ENCODE results near the gene USP5.
"Not testable (repeated sequence)": the region's sequence is repeated elsewhere in the genome, so short reads cannot be mapped to it uniquely, and the experiment has no call there.

The USP5 gene

DNA sequence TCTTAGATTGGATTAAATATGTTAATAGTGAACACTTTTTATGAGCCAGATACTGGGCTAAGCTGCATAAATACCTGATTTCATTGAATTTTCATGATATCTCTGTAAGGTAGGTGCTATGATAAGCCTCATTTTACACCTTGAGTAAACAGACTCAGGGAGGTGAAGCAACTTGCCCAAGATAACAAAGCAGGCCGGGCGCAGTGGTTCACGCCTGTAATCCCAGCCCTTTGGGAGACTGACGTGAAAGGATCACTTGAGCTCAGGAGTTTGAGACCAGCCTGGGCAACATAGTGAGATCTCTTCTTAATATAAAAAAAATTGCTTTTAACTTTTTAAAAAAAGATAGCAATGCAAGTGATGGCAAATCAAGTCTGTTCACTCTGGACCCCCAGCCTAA is 9.9 kb upstream of the USP5 start:
- DNase-seq: no peak

DNA sequence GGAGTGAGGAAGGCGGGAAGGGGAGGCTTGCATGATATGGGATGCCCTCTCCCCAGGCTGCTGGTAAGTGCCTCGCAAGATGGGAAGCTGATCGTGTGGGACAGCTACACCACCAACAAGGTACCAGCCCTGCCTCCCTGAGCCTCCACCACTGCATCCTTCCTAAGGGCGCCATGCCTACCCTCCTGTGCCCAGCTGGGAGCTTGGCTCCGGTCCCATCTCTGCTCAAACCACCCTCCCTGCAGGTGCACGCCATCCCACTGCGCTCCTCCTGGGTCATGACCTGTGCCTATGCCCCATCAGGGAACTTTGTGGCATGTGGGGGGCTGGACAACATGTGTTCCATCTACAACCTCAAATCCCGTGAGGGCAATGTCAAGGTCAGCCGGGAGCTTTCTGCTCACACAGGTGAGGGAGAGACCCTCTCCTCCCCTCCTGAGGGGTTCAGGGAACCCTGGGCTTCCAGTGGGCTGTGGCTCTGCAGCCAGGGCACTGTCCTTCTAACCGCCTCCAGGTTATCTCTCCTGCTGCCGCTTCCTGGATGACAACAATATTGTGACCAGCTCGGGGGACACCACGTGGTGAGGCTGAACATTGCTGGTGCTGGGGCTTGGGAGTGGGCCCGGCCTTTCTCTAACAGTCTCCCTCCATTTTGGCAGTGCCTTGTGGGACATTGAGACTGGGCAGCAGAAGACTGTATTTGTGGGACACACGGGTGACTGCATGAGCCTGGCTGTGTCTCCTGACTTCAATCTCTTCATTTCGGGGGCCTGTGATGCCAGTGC is 8.6 kb upstream of the USP5 start:
- DNase-seq: no peak

DNA sequence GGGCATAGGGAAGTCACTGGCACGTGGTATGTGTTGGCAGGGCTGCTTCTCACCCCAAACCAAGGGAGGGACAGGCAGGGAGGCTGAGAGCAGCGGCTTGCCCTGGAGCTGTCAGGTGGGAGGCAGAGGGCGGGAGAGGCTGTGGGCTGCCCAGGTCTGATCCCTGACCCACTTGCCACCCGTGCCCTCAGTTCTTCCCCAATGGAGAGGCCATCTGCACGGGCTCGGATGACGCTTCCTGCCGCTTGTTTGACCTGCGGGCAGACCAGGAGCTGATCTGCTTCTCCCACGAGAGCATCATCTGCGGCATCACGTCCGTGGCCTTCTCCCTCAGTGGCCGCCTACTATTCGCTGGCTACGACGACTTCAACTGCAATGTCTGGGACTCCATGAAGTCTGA is 6.6 kb upstream of the USP5 start:
- no peak for DNase-seq

DNA sequence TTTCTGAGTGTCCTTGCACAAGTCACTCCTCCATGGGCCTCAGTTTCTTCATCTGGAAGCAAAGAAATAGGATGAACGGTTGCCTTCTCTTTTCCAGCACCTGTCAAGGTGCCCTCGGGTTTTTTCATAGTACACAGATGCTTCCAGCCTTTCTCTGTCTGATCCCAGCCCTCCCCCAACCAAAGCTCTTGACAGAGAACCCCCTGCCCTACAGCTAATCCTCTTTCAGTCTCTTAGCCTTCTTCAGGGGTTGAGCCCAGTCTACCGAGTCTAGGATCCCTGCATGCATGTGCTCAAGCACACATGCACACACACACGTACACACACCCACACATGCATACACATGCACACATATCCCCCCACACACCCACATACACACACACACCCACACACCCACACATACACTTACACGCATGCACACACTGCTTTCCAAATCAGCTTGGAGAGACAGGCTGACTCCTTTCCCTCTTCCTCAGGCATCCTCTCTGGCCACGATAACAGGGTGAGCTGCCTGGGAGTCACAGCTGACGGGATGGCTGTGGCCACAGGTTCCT is 5.6 kb upstream of the USP5 start:
- no peak for DNase-seq

DNA sequence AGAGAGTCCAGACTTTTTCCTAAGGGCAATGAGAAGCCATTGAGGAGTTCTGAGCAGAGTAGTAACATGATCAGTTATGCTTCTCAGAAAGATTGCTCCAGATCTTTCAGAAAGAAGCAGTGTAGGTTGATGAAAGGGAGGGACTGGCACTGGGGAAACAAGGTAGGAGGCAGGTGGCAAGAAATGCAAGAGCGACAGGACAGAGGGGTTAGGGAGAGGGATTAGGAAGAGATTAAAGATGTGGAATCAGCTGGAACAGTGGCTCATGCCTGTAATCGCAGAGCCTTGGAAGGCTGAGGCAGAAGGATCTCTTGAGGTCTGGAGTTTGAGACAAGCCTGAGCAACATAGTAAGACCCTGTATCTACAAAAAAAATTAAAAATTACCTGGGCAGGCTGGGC is 4.3 kb upstream of the USP5 start:
- no peak for DNase-seq

DNA sequence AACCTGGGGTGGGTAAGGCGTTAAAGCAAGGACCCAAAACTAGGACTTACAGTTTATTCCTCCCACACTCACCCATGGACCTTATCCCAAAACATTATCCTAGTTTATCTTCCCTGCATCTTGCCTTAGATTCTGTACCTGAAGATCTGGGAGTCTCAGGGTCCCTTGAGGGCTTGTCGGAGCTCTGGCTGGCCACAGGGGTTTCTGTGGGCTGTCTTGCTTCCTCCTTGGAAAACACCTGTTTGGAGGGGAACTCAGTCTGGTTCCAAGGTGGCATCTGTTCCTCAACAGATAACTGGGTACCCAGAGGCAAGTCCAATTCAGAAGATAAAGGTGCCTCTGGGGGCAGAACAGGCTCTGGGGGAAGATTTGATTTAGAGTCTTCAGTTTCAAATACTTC is 2.5 kb upstream of the USP5 start:
- no peak for DNase-seq

DNA sequence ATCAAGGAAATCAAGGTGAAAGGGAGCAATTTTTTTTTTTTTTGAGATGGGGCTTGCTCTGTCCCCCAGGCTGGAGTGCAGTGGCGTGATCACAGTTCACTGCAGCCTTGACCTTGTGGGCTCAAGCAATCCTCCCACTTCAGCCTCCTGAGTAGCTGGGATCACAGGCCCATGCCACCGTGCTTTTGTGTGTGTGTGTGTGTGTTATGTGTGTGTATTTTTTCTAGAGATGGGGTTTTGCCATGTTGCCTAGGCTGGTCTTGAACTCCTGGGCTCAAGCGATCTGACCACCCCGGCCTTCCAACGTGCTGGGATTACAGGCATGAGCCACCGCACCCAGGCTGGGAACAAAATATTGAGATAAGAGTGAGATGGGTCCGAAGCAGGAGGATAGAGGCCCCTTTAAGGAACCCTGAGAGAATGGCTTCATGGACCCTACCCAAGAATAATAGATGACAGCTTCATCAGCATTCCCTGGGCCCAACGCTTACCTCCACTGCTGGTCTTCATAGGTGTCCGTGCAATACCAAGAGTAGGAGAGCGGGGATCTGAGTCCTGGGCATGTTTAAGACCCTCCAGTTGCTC is 1.9 kb upstream of the USP5 start:
- DNase-seq: no peak

DNA sequence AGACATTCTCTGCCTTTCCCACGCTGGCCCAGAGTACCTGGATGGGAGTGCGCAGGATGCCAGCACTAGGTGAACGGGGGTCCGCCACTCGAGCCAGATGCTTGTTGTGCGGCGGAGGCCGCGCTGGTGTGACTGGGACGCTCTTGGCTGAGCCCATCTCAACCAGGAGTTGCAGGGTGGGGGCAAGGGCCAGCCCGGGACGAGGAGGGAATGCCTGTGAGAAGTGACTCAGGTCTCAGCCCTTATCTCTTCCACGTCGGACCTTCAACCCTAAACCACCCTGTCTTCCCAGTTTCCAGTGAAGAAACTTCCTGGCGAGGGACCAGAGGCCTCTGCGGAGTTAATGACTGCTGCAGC is 1.2 kb upstream of the USP5 start:
- no peak for DNase-seq

DNA sequence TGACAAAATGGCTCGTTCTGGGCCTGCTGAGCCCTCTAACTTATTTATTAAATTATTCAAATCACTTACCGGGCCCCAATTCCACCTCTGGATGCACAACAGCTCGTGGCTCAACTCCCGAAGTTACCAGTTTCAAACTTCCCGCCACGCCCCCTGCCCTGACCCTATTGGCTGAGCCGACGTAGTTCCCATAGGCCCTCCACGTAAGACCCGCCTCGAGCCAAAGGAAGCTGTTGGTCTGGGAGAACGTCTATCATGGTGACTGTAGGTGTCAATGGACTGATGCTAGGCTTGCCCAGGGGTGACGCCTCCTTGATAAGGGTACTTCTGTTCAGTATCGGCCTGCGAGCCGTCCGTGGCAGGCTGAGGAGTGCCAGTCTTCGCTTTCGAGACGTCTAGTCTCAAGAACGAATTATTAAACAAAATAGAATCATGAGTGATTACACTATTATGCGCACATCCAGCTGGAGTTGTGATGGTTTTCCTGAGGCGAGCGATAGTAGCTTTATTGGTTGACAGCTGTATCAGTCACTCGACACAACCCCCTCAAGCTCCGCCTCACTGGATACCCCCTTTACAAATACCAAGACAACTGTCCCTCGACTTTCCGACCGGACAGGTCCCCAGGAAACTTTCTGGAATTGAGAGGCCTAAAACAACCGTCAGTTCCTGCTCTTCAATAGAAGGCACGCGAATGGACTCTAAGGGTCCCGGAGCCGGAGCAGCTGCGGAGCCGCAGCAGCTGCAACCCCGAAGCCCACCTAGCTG is 613 bp upstream of the USP5 start, which contains the start of gene CDCA3:
Gene CDCA3, minus strand, starts transcription at position 134 of the 768 bp plus-strand sequence. CDS start 334 bp downstream, outside the sequence.
- peak; percentile 99 for DNase-seq

DNA sequence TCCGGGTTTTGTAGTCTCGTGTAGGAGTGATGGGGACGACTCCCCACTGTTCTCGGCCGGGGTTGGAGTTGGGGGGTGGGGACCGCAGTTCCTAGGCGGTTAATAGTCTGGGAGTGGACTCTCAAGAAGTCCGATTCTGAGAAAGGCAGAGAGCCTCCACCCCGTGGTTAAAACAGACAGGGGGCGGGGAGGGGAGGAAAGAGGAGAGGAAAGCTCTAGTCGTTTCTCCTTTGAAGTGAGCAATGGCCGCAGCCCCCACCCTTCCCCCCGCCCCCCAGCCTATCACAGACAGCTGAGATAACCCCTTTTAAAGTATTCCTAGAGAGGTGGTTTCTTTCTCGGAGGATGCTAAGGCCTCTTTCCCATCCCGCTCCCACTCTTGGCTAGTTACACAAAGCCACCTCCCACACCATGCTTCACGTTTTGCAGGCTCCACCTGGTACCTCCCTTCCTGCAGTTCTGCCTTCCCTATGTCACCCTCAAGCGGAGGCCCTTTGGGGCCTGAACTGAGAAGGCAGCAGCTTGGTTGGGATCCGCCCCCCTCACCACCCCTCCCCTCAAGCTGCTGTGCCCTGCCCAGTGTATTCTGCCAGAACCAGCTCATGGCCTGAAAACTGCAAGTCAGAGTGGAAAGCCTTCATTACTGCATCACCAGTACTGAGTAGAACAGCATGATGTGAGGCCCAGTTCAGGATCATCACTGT is 853 bp downstream of the USP5 start:
- peak; percentile 87 for DNase-seq

DNA sequence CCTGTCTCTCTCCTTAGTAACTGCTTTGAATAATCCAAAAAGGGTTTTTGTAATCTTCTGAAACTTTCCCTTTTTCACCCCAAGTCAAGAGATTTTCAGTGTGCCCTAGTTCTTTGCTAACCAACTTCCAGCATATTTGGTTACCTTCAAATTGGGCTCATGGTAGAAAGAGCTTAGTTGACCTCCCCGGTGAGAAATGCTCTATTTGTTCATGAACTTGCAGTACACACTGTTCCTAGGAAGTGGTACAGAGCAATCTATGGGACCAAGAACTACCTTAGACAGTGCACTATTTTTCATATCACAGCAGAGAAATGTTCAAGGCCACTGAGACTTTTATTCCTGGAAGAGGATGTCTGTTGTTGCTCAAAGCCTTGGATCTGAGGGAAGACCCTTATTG is 1.7 kb downstream of the USP5 start:
- DNase-seq: no peak

DNA sequence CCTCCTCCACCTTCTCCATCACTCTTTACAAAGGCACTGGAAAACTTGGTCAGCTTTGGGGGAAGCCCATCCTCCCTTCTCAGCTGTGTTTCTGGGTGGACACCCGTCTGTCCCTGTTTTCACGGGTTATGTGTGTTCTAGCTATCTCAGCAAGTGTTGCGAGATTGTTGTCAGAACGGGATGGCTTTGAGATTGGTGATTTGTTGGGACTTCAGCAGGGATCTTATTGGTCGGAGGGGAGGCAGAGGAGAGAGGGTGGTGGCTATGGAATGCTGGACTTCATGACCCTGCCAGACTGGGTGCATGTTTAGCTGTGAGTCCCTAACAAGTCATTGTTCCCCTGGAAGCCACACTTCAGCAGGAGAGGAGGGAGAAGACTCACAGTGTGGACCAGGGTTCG is 2.1 kb downstream of the USP5 start:
- no peak for DNase-seq

DNA sequence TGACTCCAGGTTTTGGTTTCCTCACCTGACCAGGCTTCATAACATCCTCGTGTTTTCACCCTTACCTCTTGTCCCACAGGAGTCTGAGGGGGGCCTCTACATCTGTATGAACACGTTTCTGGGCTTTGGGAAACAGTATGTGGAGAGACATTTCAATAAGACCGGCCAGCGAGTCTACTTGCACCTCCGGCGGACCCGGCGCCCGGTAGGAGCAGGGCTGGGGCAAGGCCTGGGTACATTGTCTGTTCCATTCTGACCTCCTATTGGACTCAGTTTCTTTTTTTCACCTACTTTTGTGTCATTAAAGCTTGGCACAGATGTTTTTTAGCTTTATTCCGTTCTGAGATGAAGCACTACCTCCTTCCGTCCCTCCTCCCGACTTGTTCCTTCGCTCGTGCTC is 3.4 kb downstream of the USP5 start:
- no peak for DNase-seq

DNA sequence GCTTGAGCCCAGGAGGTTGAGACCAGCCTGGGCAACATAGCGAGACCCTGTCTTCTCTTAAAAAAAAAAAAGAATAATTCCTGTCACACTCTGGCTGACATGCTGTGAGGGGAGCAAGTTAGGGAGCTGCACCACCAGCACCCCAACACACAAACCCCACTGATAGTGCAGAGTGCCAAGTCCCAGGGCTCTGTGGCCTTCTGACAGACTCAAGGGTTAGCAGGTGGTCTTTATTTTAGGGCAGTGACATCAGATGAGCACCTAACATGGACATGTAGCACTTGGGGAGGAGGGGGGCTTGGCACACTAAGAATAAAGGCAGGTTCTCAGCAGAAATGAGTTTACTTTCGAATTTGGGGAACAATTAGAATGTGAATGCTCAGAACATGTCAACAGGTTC is 6.8 kb downstream of the USP5 start:
- DNase-seq: no peak

DNA sequence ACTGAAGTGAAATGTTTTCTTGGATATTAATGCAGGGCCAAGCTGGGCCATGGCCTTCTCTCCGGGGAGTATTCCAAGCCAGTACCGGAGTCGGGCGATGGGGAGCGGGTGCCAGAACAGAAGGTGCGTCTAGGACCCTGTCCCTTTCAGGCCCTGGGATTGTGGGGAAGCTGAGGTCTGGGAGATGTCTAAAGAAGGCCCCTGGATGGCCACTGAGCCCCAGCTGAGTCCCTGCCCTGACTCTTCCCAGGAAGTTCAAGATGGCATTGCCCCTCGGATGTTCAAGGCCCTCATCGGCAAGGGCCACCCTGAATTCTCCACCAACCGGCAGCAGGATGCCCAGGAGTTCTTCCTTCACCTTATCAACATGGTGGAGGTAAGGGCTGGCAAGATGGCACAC is 8.2 kb downstream of the USP5 start:
- no peak for DNase-seq

DNA sequence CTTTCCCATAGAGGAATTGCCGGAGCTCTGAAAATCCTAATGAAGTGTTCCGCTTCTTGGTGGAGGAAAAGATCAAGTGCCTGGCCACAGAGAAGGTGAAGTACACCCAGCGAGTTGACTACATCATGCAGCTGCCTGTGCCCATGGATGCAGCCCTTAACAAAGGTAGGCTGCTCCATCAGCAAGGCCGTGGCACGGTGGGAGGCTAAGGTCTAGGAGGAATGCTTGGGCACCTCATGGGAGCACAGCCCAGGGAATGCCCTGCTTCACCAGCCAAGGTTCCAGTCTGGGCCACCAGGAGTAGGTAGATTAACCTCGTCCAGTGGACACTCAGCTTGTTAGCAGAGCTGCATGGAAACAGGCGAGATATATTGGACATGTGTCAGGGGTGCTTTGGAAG is 9.0 kb downstream of the USP5 start:
- DNase-seq: no peak

DNA sequence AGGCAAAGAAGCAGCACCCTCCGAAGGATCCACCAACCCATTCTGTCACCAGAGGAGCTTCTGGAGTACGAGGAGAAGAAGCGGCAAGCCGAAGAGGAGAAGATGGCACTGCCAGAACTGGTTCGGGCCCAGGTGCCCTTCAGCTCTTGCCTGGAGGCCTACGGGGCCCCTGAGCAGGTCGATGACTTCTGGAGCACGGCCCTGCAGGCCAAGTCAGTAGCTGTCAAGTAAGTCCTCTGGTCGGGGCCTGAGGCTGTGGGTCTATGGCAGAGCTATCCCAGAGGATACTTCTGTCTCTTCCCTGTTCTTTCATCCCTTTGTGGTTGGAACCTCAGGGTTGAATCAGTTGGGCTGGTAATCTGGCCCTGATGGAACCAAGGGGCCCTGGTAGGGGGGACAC is 9.4 kb downstream of the USP5 start:
- no peak for DNase-seq

DNA sequence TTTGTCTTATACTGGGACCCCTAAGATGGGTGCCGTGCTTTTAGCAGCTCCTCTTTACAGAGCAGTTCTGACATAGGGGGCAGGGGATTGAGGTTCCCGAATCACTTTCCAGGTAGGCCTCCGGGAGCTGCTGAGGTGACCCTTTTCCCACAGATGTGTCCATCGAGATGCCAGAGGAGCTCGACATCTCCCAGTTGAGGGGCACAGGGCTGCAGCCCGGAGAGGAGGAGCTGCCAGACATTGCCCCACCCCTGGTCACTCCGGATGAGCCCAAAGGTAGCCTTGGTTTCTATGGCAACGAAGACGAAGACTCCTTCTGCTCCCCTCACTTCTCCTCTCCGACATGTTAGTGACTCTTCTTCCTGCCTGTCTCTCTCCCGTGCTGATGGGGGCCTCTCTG is 11.1 kb downstream of the USP5 start:
- DNase-seq: no peak

DNA sequence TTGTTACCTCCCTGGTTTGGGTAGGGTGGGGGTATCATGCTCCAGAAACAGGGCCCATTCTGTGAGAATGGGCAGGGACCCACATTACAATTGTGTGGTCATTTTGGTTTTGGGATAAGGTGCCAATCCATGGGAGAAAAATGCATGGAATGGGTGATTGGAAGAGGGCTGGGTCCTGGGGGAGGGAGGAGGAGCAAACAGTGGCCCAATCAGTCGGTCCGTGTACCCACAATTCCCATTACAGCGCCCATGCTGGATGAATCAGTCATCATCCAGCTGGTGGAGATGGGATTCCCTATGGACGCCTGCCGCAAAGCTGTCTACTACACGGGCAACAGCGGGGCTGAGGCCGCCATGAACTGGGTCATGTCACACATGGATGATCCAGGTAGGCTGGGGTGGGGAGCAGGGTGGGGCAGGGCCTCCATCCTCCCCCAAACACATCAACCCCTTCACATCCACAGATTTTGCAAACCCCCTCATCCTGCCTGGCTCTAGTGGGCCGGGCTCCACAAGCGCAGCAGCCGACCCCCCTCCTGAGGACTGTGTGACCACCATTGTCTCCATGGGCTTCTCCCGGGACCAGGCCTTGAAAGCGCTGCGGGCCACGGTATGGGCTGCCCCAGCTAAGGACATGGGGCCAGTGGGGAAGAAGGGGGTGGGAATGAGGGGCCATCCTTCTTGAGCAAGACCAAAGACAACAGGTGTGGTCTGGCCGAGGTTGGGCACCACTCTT is 11.8 kb downstream of the USP5 start:
- DNase-seq: peak; percentile 43

DNA sequence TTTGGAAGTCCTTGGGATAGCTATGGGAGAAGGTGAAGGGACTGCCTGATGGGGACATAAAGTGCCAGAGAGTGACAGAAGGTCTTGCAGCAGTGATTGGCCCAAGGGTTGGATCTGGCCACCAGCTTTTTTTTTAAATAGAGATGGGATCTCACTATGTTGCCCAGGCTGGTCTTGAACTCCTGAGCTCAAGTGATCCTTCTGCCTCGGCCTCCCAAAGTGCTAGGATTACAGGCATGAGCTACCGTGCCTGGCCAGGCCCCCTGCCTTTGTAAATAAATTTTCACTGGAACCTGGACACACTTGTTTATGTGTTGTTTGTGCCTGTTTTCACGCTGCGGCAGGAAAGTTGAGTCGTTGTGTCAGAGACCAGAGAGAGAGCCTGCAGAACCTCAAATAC is 13.4 kb downstream of the USP5 start:
- not testable (repeated sequence) for DNase-seq

DNA sequence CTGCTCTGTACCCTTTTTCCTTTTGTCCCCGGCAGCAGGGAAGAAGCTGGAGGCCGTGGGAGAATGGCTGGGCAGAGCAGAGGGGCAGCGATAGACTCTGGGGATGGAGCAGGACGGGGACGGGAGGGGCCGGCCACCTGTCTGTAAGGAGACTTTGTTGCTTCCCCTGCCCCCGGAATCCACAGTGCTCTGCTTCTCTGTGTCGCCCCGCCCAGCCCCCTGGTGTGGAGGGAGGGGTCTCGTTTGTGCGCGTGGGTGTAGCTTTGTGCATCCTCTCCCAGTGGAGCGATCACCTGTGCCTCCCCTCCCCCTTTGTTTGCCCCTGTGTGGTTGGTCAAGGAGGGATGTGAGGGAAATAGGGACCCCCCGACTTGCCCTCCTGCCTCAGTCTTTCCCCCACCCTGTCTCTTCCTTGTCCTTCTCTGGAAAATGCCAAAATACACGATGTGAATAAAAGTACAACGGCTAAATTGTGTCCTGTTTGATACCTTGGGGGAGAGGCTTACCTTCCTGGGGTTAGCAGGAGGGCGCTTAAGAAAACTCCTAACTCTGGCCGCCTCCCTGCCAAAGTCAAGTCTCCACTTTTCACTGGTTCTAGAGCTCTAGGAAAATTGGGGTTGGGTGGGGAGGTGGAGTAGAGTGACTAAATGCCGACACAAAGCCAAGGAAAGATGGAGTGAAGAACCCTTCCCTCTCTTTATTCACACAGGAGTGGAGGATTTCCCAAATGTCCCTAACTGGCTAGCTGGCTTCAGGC is 14.4 kb downstream of the USP5 start:
- DNase-seq: no peak

DNA sequence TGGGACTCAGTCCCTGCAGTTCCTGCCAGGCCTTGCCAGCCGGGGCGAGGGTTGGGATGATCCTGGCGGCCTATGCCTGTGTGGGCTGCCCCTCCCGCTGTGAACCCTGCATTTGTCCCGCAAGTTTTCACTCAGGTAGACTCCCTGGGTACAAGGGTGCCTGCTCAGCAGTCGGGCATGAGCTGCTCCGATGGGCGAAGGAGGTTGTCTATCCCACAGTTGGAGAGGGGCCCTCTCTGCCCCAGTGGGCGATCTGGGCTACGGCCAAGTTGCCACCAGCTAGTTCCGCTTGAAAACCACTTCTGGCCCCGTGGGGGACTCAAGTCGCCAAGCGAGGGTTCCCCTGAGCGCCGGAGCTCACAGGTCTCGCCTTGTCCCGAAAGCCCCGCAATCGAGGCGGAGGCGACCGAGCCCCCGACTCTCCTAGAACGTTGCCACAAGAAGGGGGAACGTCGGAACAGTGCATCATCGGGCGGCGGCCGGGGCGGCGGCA is 15.0 kb downstream of the USP5 start:
- DNase-seq: no peak
